GM23248 (cell line): ENCODE results near the gene EXOC1. TPM values are rescaled to one million over a fixed set of nuclear protein-coding genes. Genes with fewer than 3 reads are reported as not detected.

Experiments
- DNase-seq: peaks from one replicate; pipeline ENCODE4 v3.0.0-alpha.2; 2015
- H2AFZ ChIP-seq: fragments of 200-600 bp; sonication (generic); 2 replicates; pipeline ENCODE4 v1.6.1; 2016; ENCODE audit warnings: antibody characterized with exemption
- H3F3A ChIP-seq: fragments of 200-600 bp; sonication (generic); 2 replicates; pipeline ENCODE4 v1.6.1; 2016; ENCODE audit warnings: mild to moderate bottlenecking, antibody characterized with exemption, mixed run types; ENCODE audit not compliant: insufficient read depth
- H3K27ac ChIP-seq: fragments of 200-600 bp; sonication (generic); 2 replicates; pipeline ENCODE4 v1.5.1; 2016; ENCODE audit warnings: mild to moderate bottlenecking
- H3K27me3 ChIP-seq: fragments of 200-600 bp; sonication (generic); replicated peaks from 2 replicates; pipeline ENCODE4 v1.6.1; 2016; ENCODE audit warnings: mild to moderate bottlenecking; ENCODE audit not compliant: insufficient read depth
- H3K36me3 ChIP-seq: fragments of 200-600 bp; sonication (generic); 2 replicates; pipeline ENCODE4 v1.6.1; 2016; ENCODE audit warnings: low read depth, mild to moderate bottlenecking
- H3K4me1 ChIP-seq: fragments of 200-600 bp; sonication (generic); 2 replicates; pipeline ENCODE4 v1.6.1; 2016; ENCODE audit warnings: mild to moderate bottlenecking; ENCODE audit not compliant: insufficient read depth
- H3K4me2 ChIP-seq: fragments of 200-600 bp; sonication (generic); one replicate; pipeline ENCODE4 v1.6.1; 2016; ENCODE audit warnings: mild to moderate bottlenecking; ENCODE audit not compliant: unreplicated experiment
- H3K4me3 ChIP-seq: fragments of 200-600 bp; sonication (generic); 2 replicates; pipeline ENCODE4 v1.5.1; 2016; ENCODE audit warnings: mild to moderate bottlenecking
- H3K79me2 ChIP-seq: fragments of 200-600 bp; sonication (generic); 2 replicates; pipeline ENCODE4 v1.6.1; 2016; ENCODE audit warnings: mild to moderate bottlenecking; ENCODE audit not compliant: insufficient read depth
- H3K9ac ChIP-seq: fragments of 200-600 bp; sonication (generic); 2 replicates; pipeline ENCODE4 v1.6.1; 2016; ENCODE audit warnings: mild to moderate bottlenecking
- H3K9me2 ChIP-seq: fragments of 200-600 bp; sonication (generic); 2 replicates; pipeline ENCODE4 v1.6.1; 2016; ENCODE audit warnings: mixed run types, mild to moderate bottlenecking, moderate library complexity; ENCODE audit not compliant: insufficient read depth
- H3K9me3 ChIP-seq: fragments of 200-600 bp; sonication (generic); one replicate; pipeline ENCODE4 v1.6.1; 2017; ENCODE audit warnings: low read depth
- H4K20me1 ChIP-seq: fragments of 200-600 bp; sonication (generic); 2 replicates; pipeline ENCODE4 v1.6.0; 2016; ENCODE audit not compliant: insufficient read depth
- EZH2 ChIP-seq: fragments of 200-600 bp; sonication (generic); IDR thresholded peaks from 2 replicates; pipeline ENCODE4 v1.6.1; 2018; ENCODE audit warnings: antibody characterized with exemption, mild to moderate bottlenecking; ENCODE audit not compliant: insufficient read depth, poor library complexity, severe bottlenecking
- EZH2phosphoT487 ChIP-seq: fragments of 200-600 bp; sonication (generic); IDR thresholded peaks from 2 replicates; pipeline ENCODE4 v1.6.1; 2018; ENCODE audit warnings: antibody characterized with exemption, moderate library complexity, mild to moderate bottlenecking, low read depth; ENCODE audit not compliant: insufficient read depth
- WGBS, 2 experiments: methylation state at CpG; one replicate each; pipeline ENCODE4 v1.1.6; 2015 to 2017; ENCODE audit warnings: low lambda C conversion rate in 2 of 2, low coverage in 1 of 2; ENCODE audit errors: missing lambda C conversion rate in 2 of 2; 5-methylcytosine and 5-hydroxymethylcytosine counted together
- in situ Hi-C: fragments of 300-500 bp; cut with MboI; formaldehyde crosslinking; loops from 2 replicates; pipeline ENCODE4 v1.15.0; 2020
- polyA plus RNA-seq: library from polyadenylated mRNA; unstranded; fragments of >200 nt; fragmentation: Nextera tagmentation; extraction: Ambion mirVana; gene quantifications from 2 replicates; pipeline ENCODE4 v1.2.1, GENCODE V29; 2016
- total RNA-seq: library from RNA; depleted of rRNA; stranded (reverse); fragments of >200 nt; shearing (Covaris generic); gene quantifications from 2 replicates; pipeline ENCODE4 v1.2.3, GENCODE V29; 2014

EXOC1 gene
- total and polyA plus RNA-seq, 2 experiments from 2014 or later: 35.5 to 44.7 TPM

DNA sequence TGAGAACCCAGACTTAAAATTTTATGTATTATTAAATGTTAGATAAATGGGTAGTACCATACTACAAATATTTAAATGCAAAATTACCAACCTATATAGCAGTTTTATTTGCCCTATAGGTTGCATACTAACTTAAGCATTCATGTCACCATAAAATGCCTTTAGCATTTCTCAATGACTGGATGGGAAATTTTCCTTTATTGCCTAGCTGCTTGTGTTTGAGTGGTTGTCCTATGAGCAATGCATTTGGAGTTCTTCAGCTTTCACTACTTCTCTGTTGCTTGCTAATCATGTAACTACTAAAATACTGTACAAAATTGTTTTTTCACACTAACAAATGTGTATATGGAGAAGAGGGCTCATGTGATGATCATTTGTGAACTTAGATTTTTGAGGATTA lies 51.1 kb downstream of the EXOC1 start:
- in situ Hi-C loops: no loop called here
- H2AFZ ChIP-seq: no peak overlapping the region
- peak; percentile 40 for DNase-seq
- H3K9me3 ChIP-seq: no peaks in the 10 kb centered on the region
- H3K36me3 ChIP-seq: peaks cover 40% of the 10 kb centered on the region
- H3K4me3 ChIP-seq: no peak overlapping the region
- no peaks in the 10 kb centered on the region for H3K27me3 ChIP-seq
- no peaks in the 10 kb centered on the region for H3K9me2 ChIP-seq
- H3K9ac ChIP-seq: no peak overlapping the region
- H4K20me1 ChIP-seq: no peaks in the 10 kb centered on the region
- H3K4me1 ChIP-seq: peaks cover 12% of the 10 kb centered on the region
- no peaks in the 10 kb centered on the region for H3K79me2 ChIP-seq
- no peak overlapping the region for H3K4me2 ChIP-seq
- no peak for TF ChIP-seq EZH2
- no peak for TF ChIP-seq EZH2phosphoT487
- H3F3A ChIP-seq: peaks cover 23% of the 10 kb centered on the region
- no peak overlapping the region for H3K27ac ChIP-seq

DNA sequence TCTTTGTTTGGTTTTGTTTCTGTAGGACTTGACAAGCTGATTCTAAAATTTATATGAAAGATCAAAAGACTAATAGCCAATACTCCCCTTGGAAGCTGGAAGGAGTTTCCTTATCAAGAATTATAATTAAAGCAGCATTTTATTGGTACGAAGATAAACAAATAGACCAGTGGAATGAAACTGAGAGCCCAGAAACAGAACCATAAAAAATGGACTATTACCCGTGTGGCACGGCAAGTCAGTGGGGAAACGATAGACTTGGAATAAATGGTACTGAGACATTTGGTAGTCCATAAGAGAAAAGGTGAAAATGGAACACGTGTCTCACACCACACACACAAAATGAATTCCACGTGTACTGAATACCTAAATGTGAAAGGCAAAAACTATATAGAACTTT lies 52.9 kb downstream of the EXOC1 start:
- Histone ChIP-seq H3K36me3 (peaks cover 29% of the 10 kb centered on the region), H3K9me2 (no peaks in the 10 kb centered on the region), H2AFZ (no peak overlapping the region), H3K9me3 (no peaks in the 10 kb centered on the region), H3K4me3 (no peak overlapping the region), H3K27me3 (no peaks in the 10 kb centered on the region), H3K27ac (no peak overlapping the region), H3K4me1 (peaks cover 15% of the 10 kb centered on the region), H4K20me1 (no peaks in the 10 kb centered on the region), H3K9ac (no peak overlapping the region), H3K79me2 (no peaks in the 10 kb centered on the region), H3K4me2 (no peak overlapping the region), H3F3A (peaks cover 28% of the 10 kb centered on the region)
- WGBS, 2 experiments: 62 to 64% methylated on average over 6 of the region's 6 CpGs
- TF ChIP-seq EZH2phosphoT487 (no peak), EZH2 (no peak)
- in situ Hi-C loops: no loop called here
- no peak for DNase-seq

DNA sequence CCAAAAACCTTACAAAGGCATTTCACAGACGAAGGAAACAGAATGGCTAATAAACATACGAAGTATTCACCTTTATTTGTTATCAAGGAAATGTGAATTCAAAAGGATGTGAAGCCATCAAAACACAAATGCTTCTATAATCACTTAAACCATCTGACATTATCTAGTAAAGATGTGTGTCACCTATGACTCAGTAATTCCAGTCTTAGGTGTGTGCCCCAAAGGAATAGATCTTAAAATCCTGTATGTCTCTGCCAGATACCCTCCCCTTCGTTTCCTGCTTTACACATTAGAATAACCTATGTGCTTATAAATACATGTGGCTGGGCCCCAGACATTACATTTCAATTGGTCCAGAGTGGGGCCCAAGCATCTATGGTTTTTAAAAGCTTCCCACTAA lies 53.5 kb downstream of the EXOC1 start:
- Histone ChIP-seq H3K27me3 (no peaks in the 10 kb centered on the region), H3K27ac (no peak overlapping the region), H3K4me1 (peaks cover 15% of the 10 kb centered on the region), H3F3A (peaks cover 28% of the 10 kb centered on the region), H4K20me1 (no peaks in the 10 kb centered on the region), H3K9me3 (no peaks in the 10 kb centered on the region), H3K36me3 (peaks cover 24% of the 10 kb centered on the region), H3K4me3 (no peak overlapping the region), H3K9me2 (no peaks in the 10 kb centered on the region), H3K9ac (no peak overlapping the region), H2AFZ (no peak overlapping the region), H3K79me2 (no peaks in the 10 kb centered on the region), H3K4me2 (no peak overlapping the region)
- WGBS, 2 experiments: 77 to 88% methylated on average over 3 of the region's 3 CpGs
- TF ChIP-seq EZH2phosphoT487: no peak
- no peak for TF ChIP-seq EZH2
- peak; percentile 45 for DNase-seq
- in situ Hi-C loops: no loop called here

DNA sequence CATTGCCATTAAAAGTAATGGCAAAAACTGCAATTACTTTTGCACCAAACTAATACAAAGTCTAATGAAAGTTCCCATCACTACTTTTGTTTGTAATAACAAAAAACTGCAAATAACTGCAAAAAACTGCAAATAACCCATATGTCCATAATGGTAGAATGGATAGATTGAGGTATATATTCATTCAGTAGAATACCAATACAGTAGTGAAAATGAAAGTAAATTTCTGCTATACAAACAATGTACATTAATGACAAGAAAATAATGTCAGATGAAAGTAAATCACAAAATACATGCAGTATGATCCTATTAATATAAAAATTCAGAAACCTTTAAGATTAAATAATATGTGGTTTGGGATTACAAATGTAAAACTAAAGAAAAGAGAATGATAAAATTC lies 54.0 kb downstream of the EXOC1 start:
- TF ChIP-seq EZH2phosphoT487 (no peak), EZH2 (no peak)
- Histone ChIP-seq H3K79me2 (no peaks in the 10 kb centered on the region), H3F3A (peaks cover 28% of the 10 kb centered on the region), H3K36me3 (peaks cover 19% of the 10 kb centered on the region), H3K27me3 (no peaks in the 10 kb centered on the region), H3K9ac (no peak overlapping the region), H3K4me1 (peaks cover 15% of the 10 kb centered on the region), H3K9me2 (no peaks in the 10 kb centered on the region), H3K4me2 (no peak overlapping the region), H3K4me3 (no peak overlapping the region), H4K20me1 (no peaks in the 10 kb centered on the region), H2AFZ (no peak overlapping the region), H3K9me3 (no peaks in the 10 kb centered on the region), H3K27ac (no peak overlapping the region)
- in situ Hi-C loops: no loop called here
- DNase-seq: no peak

DNA sequence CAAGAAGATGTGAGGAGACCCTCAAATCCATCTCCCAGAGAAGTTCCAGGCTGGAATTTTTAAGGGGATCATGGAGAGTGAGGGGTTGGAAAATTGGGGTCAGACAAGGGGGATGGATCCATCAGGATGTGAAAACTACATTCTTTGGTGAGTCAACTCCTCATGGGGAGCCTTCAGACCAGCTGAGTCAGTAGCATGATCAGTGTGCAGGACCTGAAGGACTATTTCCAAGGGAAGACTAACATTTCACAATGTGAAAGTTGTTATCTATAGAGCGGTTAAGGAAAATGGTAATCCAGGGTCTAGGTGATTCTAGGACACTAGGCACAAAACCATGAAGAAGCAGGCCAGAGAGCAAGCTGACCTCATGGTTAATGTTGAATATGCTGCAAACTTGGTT lies 56.7 kb downstream of the EXOC1 start:
- 0 out of 2 replicates have a peak, but pooled peaks cover 1% of the 10 kb centered on the region for H3K36me3 ChIP-seq
- H3K9me3 ChIP-seq: no peaks in the 10 kb centered on the region
- H2AFZ ChIP-seq: no peak overlapping the region
- no peaks in the 10 kb centered on the region for H4K20me1 ChIP-seq
- H3K4me3 ChIP-seq: no peak overlapping the region
- no peaks in the 10 kb centered on the region for H3K79me2 ChIP-seq
- TF ChIP-seq EZH2phosphoT487 (no peak), EZH2 (no peak)
- no peak overlapping the region for H3K27ac ChIP-seq
- WGBS, 2 experiments: 76 to 92% methylated on average over 1 of the region's 1 CpG
- H3F3A ChIP-seq: peaks cover 14% of the 10 kb centered on the region
- H3K9ac ChIP-seq: no peak overlapping the region
- peaks cover 11% of the 10 kb centered on the region for H3K4me1 ChIP-seq
- no peaks in the 10 kb centered on the region for H3K9me2 ChIP-seq
- no peaks in the 10 kb centered on the region for H3K27me3 ChIP-seq
- DNase-seq: peak; percentile 63
- in situ Hi-C loops: no loop called here
- no peak overlapping the region for H3K4me2 ChIP-seq
